Ishikawa (cell line): Measurements from ENCODE around the gene SFR1.

Experiments
- CEBPB ChIP-seq: IDR thresholded peaks from 2 replicates; pipeline ENCODE4 v1.6.1; 2012
- TF ChIP-seq, protein P1 (sequence below): IDR thresholded peaks from 2 replicates; pipeline ENCODE4 v1.6.1; 2012

GRCh38 chr10:104077663-104078151 is 44.3 kb upstream of the SFR1 start:
- TF ChIP-seq CEBPB = no peak
- TF ChIP-seq, protein P1, sequence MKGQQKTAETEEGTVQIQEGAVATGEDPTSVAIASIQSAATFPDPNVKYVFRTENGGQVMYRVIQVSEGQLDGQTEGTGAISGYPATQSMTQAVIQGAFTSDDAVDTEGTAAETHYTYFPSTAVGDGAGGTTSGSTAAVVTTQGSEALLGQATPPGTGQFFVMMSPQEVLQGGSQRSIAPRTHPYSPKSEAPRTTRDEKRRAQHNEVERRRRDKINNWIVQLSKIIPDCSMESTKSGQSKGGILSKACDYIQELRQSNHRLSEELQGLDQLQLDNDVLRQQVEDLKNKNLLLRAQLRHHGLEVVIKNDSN = no peak
